Sigmoid colon (tissue), 4 donors: ENCODE measurements around the gene EIF2A.

Experiments
- POLR2AphosphoS5 ChIP-seq, 4 donors: sonication (generic); formaldehyde crosslinking; IDR thresholded peaks; one replicate each; pipeline ENCODE4 v1.6.1; 2017; ENCODE audit warnings: antibody characterized with exemption in 4 of 4
- TF ChIP-seq, protein P1 (sequence below), 4 experiments: fragments of 450-650 bp in 3 of 4; fragments of 200-600 bp in 1 of 4; IDR thresholded peaks; one replicate each; pipeline ENCODE4 v1.5.1; 2016 to 2019; ENCODE audit warnings: antibody characterized with exemption in 4 of 4, mild to moderate bottlenecking in 3 of 4, moderate library complexity in 2 of 4

DNA sequence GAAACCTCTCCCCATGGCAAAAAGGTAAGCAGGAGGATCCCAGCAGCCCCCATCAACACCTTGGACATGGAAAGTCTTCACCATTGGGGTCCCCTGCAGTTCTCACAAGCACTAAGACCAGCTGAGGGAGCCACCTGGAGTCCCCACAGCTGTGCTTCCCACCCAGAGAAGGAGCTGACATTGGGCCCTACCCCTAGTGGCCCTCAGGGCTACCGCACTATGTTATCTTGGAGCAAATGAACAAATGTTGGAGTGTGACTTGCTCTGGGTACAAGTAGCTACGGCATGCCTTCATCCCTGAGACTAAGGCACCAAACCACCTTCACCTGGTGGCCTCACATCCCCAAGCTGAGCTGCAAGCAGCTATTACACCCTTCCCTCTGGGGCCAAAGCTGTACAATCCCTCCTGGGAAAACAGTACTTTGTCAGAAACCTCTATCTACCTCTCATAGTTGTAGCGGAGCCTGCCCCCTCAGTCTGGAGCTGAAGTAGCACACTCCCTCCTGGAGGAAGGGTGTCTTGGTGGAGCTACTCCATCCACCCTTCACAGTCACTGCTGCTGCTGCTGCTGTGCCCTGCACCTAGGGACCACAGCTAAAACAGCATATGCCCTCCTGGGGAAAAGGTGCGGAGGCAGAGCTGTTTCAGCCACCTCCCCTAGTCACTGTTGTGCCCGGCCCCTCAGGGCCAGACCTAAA, 43.0 kb upstream of the EIF2A start:
- TF ChIP-seq, protein P1, sequence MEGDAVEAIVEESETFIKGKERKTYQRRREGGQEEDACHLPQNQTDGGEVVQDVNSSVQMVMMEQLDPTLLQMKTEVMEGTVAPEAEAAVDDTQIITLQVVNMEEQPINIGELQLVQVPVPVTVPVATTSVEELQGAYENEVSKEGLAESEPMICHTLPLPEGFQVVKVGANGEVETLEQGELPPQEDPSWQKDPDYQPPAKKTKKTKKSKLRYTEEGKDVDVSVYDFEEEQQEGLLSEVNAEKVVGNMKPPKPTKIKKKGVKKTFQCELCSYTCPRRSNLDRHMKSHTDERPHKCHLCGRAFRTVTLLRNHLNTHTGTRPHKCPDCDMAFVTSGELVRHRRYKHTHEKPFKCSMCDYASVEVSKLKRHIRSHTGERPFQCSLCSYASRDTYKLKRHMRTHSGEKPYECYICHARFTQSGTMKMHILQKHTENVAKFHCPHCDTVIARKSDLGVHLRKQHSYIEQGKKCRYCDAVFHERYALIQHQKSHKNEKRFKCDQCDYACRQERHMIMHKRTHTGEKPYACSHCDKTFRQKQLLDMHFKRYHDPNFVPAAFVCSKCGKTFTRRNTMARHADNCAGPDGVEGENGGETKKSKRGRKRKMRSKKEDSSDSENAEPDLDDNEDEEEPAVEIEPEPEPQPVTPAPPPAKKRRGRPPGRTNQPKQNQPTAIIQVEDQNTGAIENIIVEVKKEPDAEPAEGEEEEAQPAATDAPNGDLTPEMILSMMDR (IDR thresholded peaks at IDR 0.05) = no peak
- TF ChIP-seq POLR2AphosphoS5 (IDR thresholded peaks at IDR 0.05) = no peak
